DOHH2 (cell line): ENCODE data around the gene LIMS1.

Source experiments
- H3F3A ChIP-seq: fragments of 200-600 bp; sonication (generic), shearing (Covaris generic); 2 replicates; pipeline ENCODE4 v1.6.0; 2016; ENCODE audit warnings: antibody characterized with exemption, mild to moderate bottlenecking; ENCODE audit not compliant: control insufficient read depth, insufficient read depth
- H3K27ac ChIP-seq: fragments of 200-600 bp; sonication (generic); 2 replicates; pipeline ENCODE4 v1.5.1; 2014; ENCODE audit warnings: low read depth, mild to moderate bottlenecking, low read length, moderate library complexity
- H3K27me3 ChIP-seq: fragments of 200-600 bp; sonication (generic); 2 replicates; pipeline ENCODE4 v1.6.1; 2014; ENCODE audit warnings: mild to moderate bottlenecking, low read length, mixed read lengths; ENCODE audit not compliant: control insufficient read depth
- H3K36me3 ChIP-seq: fragments of 200-600 bp; sonication (generic); 2 replicates; pipeline ENCODE4 v1.6.1; 2014; ENCODE audit warnings: mild to moderate bottlenecking, low read length, moderate library complexity, mixed read lengths; ENCODE audit not compliant: control insufficient read depth
- H3K4me1 ChIP-seq: fragments of 200-600 bp; sonication (generic); 2 replicates; pipeline ENCODE4 v1.6.1; 2014; ENCODE audit warnings: mild to moderate bottlenecking, low read length, mixed read lengths; ENCODE audit not compliant: control insufficient read depth
- H3K4me2 ChIP-seq: fragments of 200-600 bp; sonication (generic); 2 replicates; pipeline ENCODE4 v1.6.0; 2014; ENCODE audit warnings: mild to moderate bottlenecking, low read length, moderate library complexity
- H3K4me3 ChIP-seq: fragments of 200-600 bp; sonication (generic); 2 replicates; pipeline ENCODE4 v1.5.1; 2014; ENCODE audit warnings: mild to moderate bottlenecking, low read length, mixed read lengths
- H3K79me2 ChIP-seq: fragments of 200-600 bp; sonication (generic); 2 replicates; pipeline ENCODE4 v1.6.1; 2014; ENCODE audit warnings: mild to moderate bottlenecking, low read length, mixed read lengths; ENCODE audit not compliant: control insufficient read depth
- H3K9me2 ChIP-seq: fragments of 200-600 bp; sonication (generic); replicated peaks from 2 replicates; pipeline ENCODE4 v1.6.1; 2014; ENCODE audit warnings: mild to moderate bottlenecking, low read length, mixed read lengths; ENCODE audit not compliant: control insufficient read depth
- H3K9me3 ChIP-seq: fragments of 200-600 bp; sonication (generic); 2 replicates; pipeline ENCODE4 v1.6.1; 2014; ENCODE audit warnings: antibody characterized with exemption, low read length, mixed read lengths; ENCODE audit not compliant: control insufficient read depth, insufficient read depth
- H4K20me1 ChIP-seq: fragments of 200-600 bp; sonication (generic); 2 replicates; pipeline ENCODE4 v1.6.0; 2014; ENCODE audit warnings: low read depth, mild to moderate bottlenecking, antibody characterized with exemption, low read length, moderate library complexity; ENCODE audit not compliant: control insufficient read depth, insufficient read depth
- CTCF ChIP-seq: fragments of 200-600 bp; sonication (generic); IDR thresholded peaks from one replicate; pipeline ENCODE4 v1.5.1; 2014; ENCODE audit warnings: antibody characterized with exemption, mild to moderate bottlenecking, low read depth, low read length; ENCODE audit not compliant: poor library complexity, severe bottlenecking
- EZH2phosphoT487 ChIP-seq: fragments of 200-600 bp; sonication (generic); IDR thresholded peaks from 2 replicates; pipeline ENCODE4 v1.6.1; 2017; ENCODE audit warnings: borderline replicate concordance, mild to moderate bottlenecking, antibody characterized with exemption, low read length, moderate library complexity, mixed read lengths

Gene LIMS1

GRCh38 chr2:108626995-108627394 lies 92.7 kb downstream of the LIMS1 start:
- Histone ChIP-seq H3K4me3 (no peak overlapping the region), H3K36me3 (no peaks in the 10 kb centered on the region; the same call in 1 of the 2 replicates), H4K20me1 (no peaks in the 10 kb centered on the region), H3K4me1 (peaks cover 93% of the 10 kb centered on the region), H3K79me2 (peaks cover 86% of the 10 kb centered on the region), H3K27ac (no peak overlapping the region), H3K4me2 (peak overlapping the region; percentile 50; the same call in 1 of the 2 replicates), H3F3A (peaks cover 8% of the 10 kb centered on the region; the same call in 1 of the 2 replicates), H3K9me2 (no peaks in the 10 kb centered on the region), H3K27me3 (no peaks in the 10 kb centered on the region), H3K9me3 (no peaks in the 10 kb centered on the region)
- TF ChIP-seq CTCF (no peak), EZH2phosphoT487 (no peak)

GRCh38 chr2:108627911-108628567 lies 93.8 kb downstream of the LIMS1 start:
- Histone ChIP-seq H3K9me2 (no peaks in the 10 kb centered on the region), H3K27ac (no peak overlapping the region), H3K27me3 (no peaks in the 10 kb centered on the region), H3K4me1 (peaks cover 94% of the 10 kb centered on the region), H3K9me3 (no peaks in the 10 kb centered on the region), H3K36me3 (no peaks in the 10 kb centered on the region; the same call in 1 of the 2 replicates), H3K4me3 (no peak overlapping the region), H3K79me2 (peaks cover 88% of the 10 kb centered on the region), H4K20me1 (no peaks in the 10 kb centered on the region), H3F3A (peaks cover 8% of the 10 kb centered on the region), H3K4me2 (no peak overlapping the region)
- TF ChIP-seq EZH2phosphoT487, result no peak

GRCh38 chr2:108628936-108629335 lies 94.7 kb downstream of the LIMS1 start:
- no peaks in the 10 kb centered on the region for H3K9me2 ChIP-seq
- no peaks in the 10 kb centered on the region for H3K9me3 ChIP-seq
- peak overlapping the region; percentile 42 for H3K27ac ChIP-seq
- peaks cover 96% of the 10 kb centered on the region for H3K4me1 ChIP-seq
- H3K4me3 ChIP-seq, result peak overlapping the region; percentile 40; the same call in 1 of the 2 replicates
- no peaks in the 10 kb centered on the region; the same call in 1 of the 2 replicates for H3K36me3 ChIP-seq
- H3K79me2 ChIP-seq, result peaks cover 89% of the 10 kb centered on the region
- no peak for TF ChIP-seq EZH2phosphoT487
- TF ChIP-seq CTCF, result no peak
- no peaks in the 10 kb centered on the region for H4K20me1 ChIP-seq
- H3K4me2 ChIP-seq, result peak overlapping the region; percentile 62
- H3K27me3 ChIP-seq, result no peaks in the 10 kb centered on the region
- peaks cover 8% of the 10 kb centered on the region for H3F3A ChIP-seq

- peaks cover 89% of the 10 kb centered on the region for H3K79me2 ChIP-seq
Measured at GRCh38 chr2:108629417-108629816, 95.1 kb downstream of the LIMS1 start.

More at GRCh38 chr2:108629417-108629816, 95.1 kb downstream of the LIMS1 start:
- Histone ChIP-seq H3F3A (peaks cover 8% of the 10 kb centered on the region), H3K4me2 (peak overlapping the region; percentile 62), H3K27ac (peak overlapping the region; percentile 42), H3K4me1 (peaks cover 96% of the 10 kb centered on the region), H3K4me3 (peak overlapping the region; percentile 40), H3K9me2 (no peaks in the 10 kb centered on the region), H4K20me1 (no peaks in the 10 kb centered on the region), H3K9me3 (no peaks in the 10 kb centered on the region), H3K27me3 (no peaks in the 10 kb centered on the region), H3K36me3 (no peaks in the 10 kb centered on the region; the same call in 1 of the 2 replicates)
- TF ChIP-seq EZH2phosphoT487, result no peak
- TF ChIP-seq CTCF, result no peak
